ENCODE measurements around the gene LEPR.
"Not testable (repeated sequence)": the region's sequence is repeated elsewhere in the genome, so short reads cannot be mapped to it uniquely, and the experiment has no call there.

Gene LEPR

GRCh38 chr1:65420590-65421350 is at the start of gene LEPR, which contains the start of gene LEPROT:
Gene LEPR (plus strand): TSS chr1:65420668. CDS start chr1:65565566, 144,898 bp downstream.
Gene LEPROT (plus strand): TSS chr1:65420668. CDS start chr1:65420725, 57 bp downstream.
- Histone ChIP-seq H3K4me1 (peaks cover 29% of the 10 kb centered on the region), H3K27me3 (no peaks in the 10 kb centered on the region), H3K36me3 (peaks cover 8% of the 10 kb centered on the region), H3K4me2 (peak within 1 kb of the TSS; percentile 82), H4K20me1 (no peaks in the 10 kb centered on the region; the same call in 1 of the 2 replicates), H3K27ac (peak within 1 kb of the TSS; percentile 95), H3K9ac (peak within 1 kb of the TSS; percentile 95), H3K9me3 (no peaks in the 10 kb centered on the region), H3K4me3 (peak within 1 kb of the TSS; percentile 96)
- no peak for TF ChIP-seq Cebpa-rat (IDR thresholded peaks at IDR 0.05)

GRCh38 chr1:65371544-65371943 is 48.9 kb upstream of the LEPR start:
- H3K36me3 ChIP-seq, result no peaks in the 10 kb centered on the region
- no peaks in the 10 kb centered on the region for H3K4me1 ChIP-seq
- TF ChIP-seq Cebpa-rat (IDR thresholded peaks at IDR 0.05), result no peak
- no peak overlapping the region for H3K4me2 ChIP-seq
- no peak overlapping the region for H3K4me3 ChIP-seq
- H3K27me3 ChIP-seq, result no peaks in the 10 kb centered on the region
- H3K9ac ChIP-seq, result no peak overlapping the region
- H3K27ac ChIP-seq, result no peak overlapping the region
- no peaks in the 10 kb centered on the region for H4K20me1 ChIP-seq
- no peaks in the 10 kb centered on the region for H3K9me3 ChIP-seq

GRCh38 chr1:65372557-65372956 is 47.9 kb upstream of the LEPR start:
- Histone ChIP-seq H3K27me3 (no peaks in the 10 kb centered on the region), H3K27ac (no peak overlapping the region), H4K20me1 (no peaks in the 10 kb centered on the region), H3K4me3 (no peak overlapping the region), H3K9me3 (no peaks in the 10 kb centered on the region), H3K9ac (no peak overlapping the region), H3K36me3 (no peaks in the 10 kb centered on the region), H3K4me2 (no peak overlapping the region), H3K4me1 (no peaks in the 10 kb centered on the region)
- TF ChIP-seq Cebpa-rat (IDR thresholded peaks at IDR 0.05), result no peak

- H3K36me3 ChIP-seq, result no peaks in the 10 kb centered on the region
- no peaks in the 10 kb centered on the region for H3K9me3 ChIP-seq
- H3K9ac ChIP-seq, result no peak overlapping the region
- H3K27ac ChIP-seq, result no peak overlapping the region
- no peak for TF ChIP-seq Cebpa-rat (IDR thresholded peaks at IDR 0.05)
- H3K27me3 ChIP-seq, result no peaks in the 10 kb centered on the region
- no peak overlapping the region for H3K4me2 ChIP-seq
- no peak overlapping the region for H3K4me3 ChIP-seq
- no peaks in the 10 kb centered on the region for H4K20me1 ChIP-seq
- no peaks in the 10 kb centered on the region for H3K4me1 ChIP-seq
Measured at GRCh38 chr1:65377496-65378246, 42.8 kb upstream of the LEPR start.

DNA sequence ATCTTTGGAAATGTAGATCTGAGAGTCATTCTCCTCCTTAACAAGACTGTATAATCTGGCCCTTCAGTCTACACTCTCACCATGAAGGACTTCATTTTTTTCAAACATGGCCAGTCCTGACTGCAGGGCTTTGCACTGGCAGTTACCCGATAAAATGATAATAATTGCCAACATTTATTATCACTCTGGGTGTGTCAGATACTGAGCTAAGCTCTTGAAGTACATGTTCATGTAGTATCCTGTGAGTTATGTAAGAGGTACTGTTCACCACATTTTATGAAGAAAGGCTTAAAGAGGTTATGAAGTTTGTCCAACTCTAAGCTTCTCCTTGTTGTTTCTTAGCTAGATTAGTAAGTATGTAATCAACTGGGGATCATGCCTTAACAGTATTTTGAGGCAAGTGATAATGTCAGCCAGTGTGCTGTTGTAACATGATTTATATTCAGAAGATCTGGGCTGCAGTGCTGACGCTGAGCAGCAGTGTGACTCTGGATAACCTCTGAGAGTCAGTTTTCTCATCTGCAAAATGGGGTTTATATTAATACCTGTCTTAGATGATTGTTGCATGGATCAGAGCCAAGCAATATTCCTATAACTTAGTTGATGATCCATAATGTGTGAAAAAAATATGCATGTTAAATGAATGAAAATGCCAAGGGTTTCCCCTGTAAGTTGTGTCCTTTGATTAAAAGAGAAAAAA is 42.1 kb upstream of the LEPR start:
- Histone ChIP-seq H3K9me3 (no peaks in the 10 kb centered on the region), H3K36me3 (no peaks in the 10 kb centered on the region), H4K20me1 (no peaks in the 10 kb centered on the region)

GRCh38 chr1:65384426-65384825 is 36.0 kb upstream of the LEPR start:
- H3K27me3 ChIP-seq, H3K36me3 ChIP-seq, H3K9me3 ChIP-seq, H3K4me2 ChIP-seq, H3K9ac ChIP-seq, H3K4me1 ChIP-seq, H3K27ac ChIP-seq, H3K4me3 ChIP-seq, H4K20me1 ChIP-seq: not testable (repeated sequence)

More for the DNA sequence above, 42.1 kb upstream of the LEPR start:
- H3K27me3 ChIP-seq, result no peaks in the 10 kb centered on the region
- H3K4me2 ChIP-seq, result no peak overlapping the region
- H3K27ac ChIP-seq, result no peak overlapping the region
- H3K4me1 ChIP-seq, result no peaks in the 10 kb centered on the region
- no peak overlapping the region for H3K4me3 ChIP-seq
- H3K9ac ChIP-seq, result no peak overlapping the region
- no peak for TF ChIP-seq Cebpa-rat (IDR thresholded peaks at IDR 0.05)

GRCh38 chr1:65386439-65386838 is 34.0 kb upstream of the LEPR start:
- TF ChIP-seq Cebpa-rat (IDR thresholded peaks at IDR 0.05), result no peak
- H3K36me3 ChIP-seq, result 0 out of 2 replicates have a peak, but pooled peaks cover 4% of the 10 kb centered on the region
- no peak overlapping the region for H3K4me2 ChIP-seq
- H3K9ac ChIP-seq, result no peak overlapping the region
- peaks cover 7% of the 10 kb centered on the region for H3K9me3 ChIP-seq
- no peak overlapping the region for H3K27ac ChIP-seq
- H3K4me1 ChIP-seq, result no peaks in the 10 kb centered on the region
- no peak overlapping the region for H3K4me3 ChIP-seq
- no peaks in the 10 kb centered on the region for H4K20me1 ChIP-seq
- no peaks in the 10 kb centered on the region for H3K27me3 ChIP-seq

DNA sequence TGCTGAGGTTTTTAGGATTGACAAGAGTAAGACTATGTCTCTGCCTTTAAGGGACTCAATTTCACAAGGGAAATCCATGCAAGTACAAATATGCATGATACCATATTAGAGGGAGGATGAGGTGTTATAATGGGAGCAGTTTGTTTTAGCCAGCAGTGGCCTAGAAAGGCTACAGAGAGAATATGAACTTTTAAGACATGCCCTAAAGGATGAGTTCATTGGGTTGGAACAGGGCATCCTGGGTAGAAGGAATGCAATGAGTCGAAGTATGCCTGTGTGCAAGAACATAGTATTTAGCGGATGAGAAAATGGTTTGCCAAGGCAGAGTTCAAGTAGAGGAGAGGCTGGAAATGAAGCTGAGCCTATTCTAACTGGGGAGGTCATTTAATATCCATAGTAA is 32.6 kb upstream of the LEPR start:
- Histone ChIP-seq H3K27ac (no peak overlapping the region), H4K20me1 (no peaks in the 10 kb centered on the region), H3K4me1 (no peaks in the 10 kb centered on the region), H3K27me3 (no peaks in the 10 kb centered on the region), H3K9ac (no peak overlapping the region), H3K4me3 (no peak overlapping the region), H3K36me3 (peaks cover 7% of the 10 kb centered on the region; the same call in 1 of the 2 replicates), H3K4me2 (no peak overlapping the region), H3K9me3 (peaks cover 7% of the 10 kb centered on the region)
- no peak for TF ChIP-seq Cebpa-rat (IDR thresholded peaks at IDR 0.05)

GRCh38 chr1:65388908-65389695 is 31.4 kb upstream of the LEPR start:
- H3K36me3 ChIP-seq, result peaks cover 7% of the 10 kb centered on the region; the same call in 1 of the 2 replicates
- no peaks in the 10 kb centered on the region for H3K4me1 ChIP-seq
- H3K9ac ChIP-seq, result no peak overlapping the region
- no peaks in the 10 kb centered on the region for H3K27me3 ChIP-seq
- TF ChIP-seq Cebpa-rat (IDR thresholded peaks at IDR 0.05), result no peak
- no peaks in the 10 kb centered on the region for H4K20me1 ChIP-seq
- no peak overlapping the region for H3K4me2 ChIP-seq
- no peak overlapping the region for H3K4me3 ChIP-seq
- H3K9me3 ChIP-seq, result peaks cover 5% of the 10 kb centered on the region
- H3K27ac ChIP-seq, result no peak overlapping the region
